ENCODE results near the gene YES1.

The YES1 gene

GRCh38 chr18:848062-848861 is 36.2 kb upstream of the YES1 start:
- H2AFZ ChIP-seq = no peak overlapping the region
- H3K4me3 ChIP-seq (ENCODE audit: low read depth, low read length) = no peak overlapping the region
- TF ChIP-seq, protein P1, sequence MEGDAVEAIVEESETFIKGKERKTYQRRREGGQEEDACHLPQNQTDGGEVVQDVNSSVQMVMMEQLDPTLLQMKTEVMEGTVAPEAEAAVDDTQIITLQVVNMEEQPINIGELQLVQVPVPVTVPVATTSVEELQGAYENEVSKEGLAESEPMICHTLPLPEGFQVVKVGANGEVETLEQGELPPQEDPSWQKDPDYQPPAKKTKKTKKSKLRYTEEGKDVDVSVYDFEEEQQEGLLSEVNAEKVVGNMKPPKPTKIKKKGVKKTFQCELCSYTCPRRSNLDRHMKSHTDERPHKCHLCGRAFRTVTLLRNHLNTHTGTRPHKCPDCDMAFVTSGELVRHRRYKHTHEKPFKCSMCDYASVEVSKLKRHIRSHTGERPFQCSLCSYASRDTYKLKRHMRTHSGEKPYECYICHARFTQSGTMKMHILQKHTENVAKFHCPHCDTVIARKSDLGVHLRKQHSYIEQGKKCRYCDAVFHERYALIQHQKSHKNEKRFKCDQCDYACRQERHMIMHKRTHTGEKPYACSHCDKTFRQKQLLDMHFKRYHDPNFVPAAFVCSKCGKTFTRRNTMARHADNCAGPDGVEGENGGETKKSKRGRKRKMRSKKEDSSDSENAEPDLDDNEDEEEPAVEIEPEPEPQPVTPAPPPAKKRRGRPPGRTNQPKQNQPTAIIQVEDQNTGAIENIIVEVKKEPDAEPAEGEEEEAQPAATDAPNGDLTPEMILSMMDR (IDR thresholded peaks at IDR 0.05) = no peak
- H3K27ac ChIP-seq = no peak overlapping the region
- H3K36me3 ChIP-seq (ENCODE audit: control insufficient read depth, insufficient read depth, low read length) = no peaks in the 10 kb centered on the region
- no peak overlapping the region for H3K4me2 ChIP-seq (ENCODE audit: low read length)
- no peaks in the 10 kb centered on the region for H3K4me1 ChIP-seq
- H3K79me2 ChIP-seq = no peaks in the 10 kb centered on the region
- H3K9me3 ChIP-seq (ENCODE audit: control insufficient read depth, low read length) = no peaks in the 10 kb centered on the region
- no peaks in the 10 kb centered on the region for H3K27me3 ChIP-seq (ENCODE audit: control insufficient read depth, insufficient read depth, low read length)
- H3K9ac ChIP-seq = no peak overlapping the region

DNA sequence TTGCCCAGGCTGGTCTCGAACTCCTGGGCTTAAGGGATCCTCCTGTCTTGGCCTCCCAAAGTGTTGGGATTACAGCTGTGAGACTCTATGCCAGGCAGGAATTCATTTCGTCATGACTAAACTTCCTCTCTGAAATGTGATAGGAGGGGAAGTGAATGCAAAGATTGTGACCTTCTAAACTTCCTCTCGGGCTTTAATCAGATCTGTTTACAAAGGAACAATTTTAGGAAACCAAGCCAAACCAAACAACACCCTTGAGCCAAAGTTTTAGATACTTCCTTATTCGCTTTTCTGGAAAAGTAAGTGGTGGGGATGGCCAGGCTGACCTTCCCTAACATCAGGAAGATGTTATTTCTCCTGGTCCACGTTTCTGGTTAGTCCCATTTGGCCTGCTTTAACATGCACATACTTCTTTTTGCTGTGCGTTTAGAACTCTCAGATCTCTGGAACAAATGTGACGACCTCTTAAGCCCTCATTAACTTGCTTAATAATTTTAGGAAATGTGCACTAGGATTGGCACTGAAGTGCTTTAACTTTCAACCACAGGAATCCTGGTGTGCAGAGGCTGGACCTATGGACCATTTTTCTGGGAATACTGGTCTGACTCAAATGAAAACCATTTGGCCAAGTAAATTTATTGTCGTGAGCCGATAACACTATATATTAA is 33.2 kb upstream of the YES1 start:
- no peak overlapping the region for H3K4me2 ChIP-seq (ENCODE audit: low read length)
- TF ChIP-seq, protein P1 (IDR thresholded peaks at IDR 0.05) = no peak
- H3K4me3 ChIP-seq (ENCODE audit: low read depth, low read length) = no peak overlapping the region
- no peak overlapping the region for H3K27ac ChIP-seq
- no peaks in the 10 kb centered on the region for H3K4me1 ChIP-seq
- no peak overlapping the region for H3K9ac ChIP-seq
- H3K36me3 ChIP-seq (ENCODE audit: control insufficient read depth, insufficient read depth, low read length) = no peaks in the 10 kb centered on the region
- H2AFZ ChIP-seq = no peak overlapping the region
- no peaks in the 10 kb centered on the region for H3K79me2 ChIP-seq
- no peaks in the 10 kb centered on the region for H3K27me3 ChIP-seq (ENCODE audit: control insufficient read depth, insufficient read depth, low read length)
- no peaks in the 10 kb centered on the region for H3K9me3 ChIP-seq (ENCODE audit: control insufficient read depth, low read length)

- no peaks in the 10 kb centered on the region for H3K36me3 ChIP-seq (ENCODE audit: control insufficient read depth, insufficient read depth, low read length)
- H2AFZ ChIP-seq = no peak overlapping the region
- TF ChIP-seq, protein P1 (IDR thresholded peaks at IDR 0.05) = no peak
- H3K79me2 ChIP-seq = no peaks in the 10 kb centered on the region
- no peak overlapping the region for H3K27ac ChIP-seq
- H3K4me2 ChIP-seq (ENCODE audit: low read length) = no peak overlapping the region
- H3K4me1 ChIP-seq = peaks cover 3% of the 10 kb centered on the region
- no peaks in the 10 kb centered on the region for H3K27me3 ChIP-seq (ENCODE audit: control insufficient read depth, insufficient read depth, low read length)
- no peak overlapping the region for H3K4me3 ChIP-seq (ENCODE audit: low read depth, low read length)
- H3K9ac ChIP-seq = no peak overlapping the region
- no peaks in the 10 kb centered on the region for H3K9me3 ChIP-seq (ENCODE audit: control insufficient read depth, low read length)
Measured at GRCh38 chr18:841647-842370, 29.8 kb upstream of the YES1 start.

DNA sequence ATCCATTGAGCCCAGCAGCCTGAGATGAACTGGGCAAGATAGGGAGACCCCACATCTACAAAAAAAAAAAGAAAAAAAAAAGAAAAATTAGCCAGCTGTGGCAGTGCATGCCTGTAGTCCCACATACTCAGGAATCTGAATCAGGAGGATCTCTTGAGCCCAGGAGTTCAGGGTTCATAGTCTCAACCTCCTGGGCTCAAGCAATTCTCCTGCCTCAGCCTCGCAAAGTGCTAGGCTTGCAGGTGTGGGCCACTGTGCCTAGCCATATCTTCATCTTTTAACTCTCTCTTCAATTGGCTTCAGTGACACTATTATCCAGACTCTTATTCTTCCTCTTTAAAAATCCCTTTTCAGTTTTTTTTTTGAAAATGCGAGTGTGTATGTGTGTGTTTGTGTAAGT is 28.5 kb upstream of the YES1 start:
- TF ChIP-seq, protein P1 (IDR thresholded peaks at IDR 0.05) = no peak
- no peaks in the 10 kb centered on the region for H3K27me3 ChIP-seq (ENCODE audit: control insufficient read depth, insufficient read depth, low read length)

More for the DNA sequence above, 28.5 kb upstream of the YES1 start:
- H3K9ac ChIP-seq = no peak overlapping the region
- no peak overlapping the region for H2AFZ ChIP-seq
- H3K9me3 ChIP-seq (ENCODE audit: control insufficient read depth, low read length) = no peaks in the 10 kb centered on the region
- H3K79me2 ChIP-seq = no peaks in the 10 kb centered on the region
- no peaks in the 10 kb centered on the region for H3K36me3 ChIP-seq (ENCODE audit: control insufficient read depth, insufficient read depth, low read length)
- peaks cover 3% of the 10 kb centered on the region for H3K4me1 ChIP-seq
- no peak overlapping the region for H3K4me2 ChIP-seq (ENCODE audit: low read length)
- H3K4me3 ChIP-seq (ENCODE audit: low read depth, low read length) = no peak overlapping the region
- no peak overlapping the region for H3K27ac ChIP-seq
